ENCODE data around the gene PTPN21. TPM values are rescaled to one million over a fixed set of nuclear protein-coding genes. Genes with fewer than 3 reads are reported as not detected.

The PTPN21 gene
- total and polyA plus RNA-seq, 4 donors: 2.1 to 7.2 (median 3.1) TPM

GRCh38 chr14:88599761-88600439 is 45.1 kb upstream of the PTPN21 start:
- no peak for TF ChIP-seq NR2F2 (IDR thresholded peaks at IDR 0.05)
- no peak for TF ChIP-seq TAF1 (conservative IDR thresholded peaks at IDR 0.05)
- TF ChIP-seq EGR1 (IDR thresholded peaks at IDR 0.05; ENCODE audit: low read depth in 2 of 2): no peak
- TF ChIP-seq REST (IDR thresholded peaks at IDR 0.05): no peak
- TF ChIP-seq HNF4G (IDR thresholded peaks at IDR 0.05): no peak
- Histone ChIP-seq H3K27ac (ENCODE audit: low read depth in 1 of 2, low read length in 2 of 2) (no peak overlapping the region), H3K9ac (ENCODE audit: low read depth in 1 of 2, low read length in 2 of 2) (no peak overlapping the region), H3K9me3 (ENCODE audit: control insufficient read depth in 4 of 4, low read length in 3 of 4) (no peaks in the 10 kb centered on the region), H3K4me3 (ENCODE audit: low read depth in 1 of 3, low read length in 3 of 3) (no peak overlapping the region), H3K36me3 (ENCODE audit: control insufficient read depth in 4 of 4, insufficient read depth in 3 of 4, low read depth in 1 of 4, low read length in 3 of 4) (peaks cover 2 to 79% (median 60%) of the 10 kb centered on the region in 4 donors), H3K4me1 (ENCODE audit: control insufficient read depth in 4 of 4, insufficient read depth in 4 of 4, low read length in 3 of 4) (peaks cover 0 to 2% (median under 1%) of the 10 kb centered on the region in 4 donors), H3K27me3 (ENCODE audit: control insufficient read depth in 4 of 4, insufficient read depth in 4 of 4, low read length in 3 of 4) (no peaks in the 10 kb centered on the region)
- WGBS: 88% methylated on average over 10 of the region's 10 CpGs
- no peak for DNase-seq (ENCODE audit: low spot score)

- TF ChIP-seq SP1 (IDR thresholded peaks at IDR 0.05): no peak
- TF ChIP-seq ZBTB33 (IDR thresholded peaks at IDR 0.05): no peak
- TF ChIP-seq MAX (IDR thresholded peaks at IDR 0.05): no peak
- TF ChIP-seq NR2F2 (IDR thresholded peaks at IDR 0.05): no peak
- no peak for TF ChIP-seq TAF1 (conservative IDR thresholded peaks at IDR 0.05)
- no peak for TF ChIP-seq REST (IDR thresholded peaks at IDR 0.05)
- no peaks in the 10 kb centered on the region for H3K27me3 ChIP-seq (ENCODE audit: control insufficient read depth in 4 of 4, insufficient read depth in 4 of 4, low read length in 3 of 4)
- H3K9me3 ChIP-seq (ENCODE audit: control insufficient read depth in 4 of 4, low read length in 3 of 4): no peaks in the 10 kb centered on the region
- H3K27ac ChIP-seq (ENCODE audit: low read depth in 1 of 2, low read length in 2 of 2): no peak overlapping the region
- no peak for DNase-seq (ENCODE audit: low spot score)
- H3K36me3 ChIP-seq (ENCODE audit: control insufficient read depth in 4 of 4, insufficient read depth in 3 of 4, low read depth in 1 of 4, low read length in 3 of 4): peaks cover 2 to 76% (median 58%) of the 10 kb centered on the region in 4 donors
- H3K4me1 ChIP-seq (ENCODE audit: control insufficient read depth in 4 of 4, insufficient read depth in 4 of 4, low read length in 3 of 4): peaks cover 0 to 2% (median under 1%) of the 10 kb centered on the region in 4 donors
- H3K9ac ChIP-seq (ENCODE audit: low read depth in 1 of 2, low read length in 2 of 2): no peak overlapping the region
- 93% methylated on average over 8 of the region's 8 CpGs for WGBS
- H3K4me3 ChIP-seq (ENCODE audit: low read depth in 1 of 3, low read length in 3 of 3): no peak overlapping the region
Measured at GRCh38 chr14:88599326-88599725, 44.5 kb upstream of the PTPN21 start.
